Right lobe of liver (tissue), 4 donors: ENCODE results near the gene TEDC2.

Experiments used
- POLR2A ChIP-seq: fragments of 450-650 bp; IDR thresholded peaks from one replicate; pipeline ENCODE4 v1.6.1; 2017; ENCODE audit warnings: antibody characterized with exemption, mild to moderate bottlenecking
- TF ChIP-seq, protein P1 (sequence below), 4 donors: fragments of 200-600 bp in 3 of 4; fragments of 450-650 bp in 1 of 4; IDR thresholded peaks; one replicate each; pipeline versions ENCODE4 v1.5.1 to v1.8.0; 2016 to 2022; ENCODE audit warnings: antibody characterized with exemption in 4 of 4, mild to moderate bottlenecking in 2 of 4
- donor health status: DM: no; HTN: no; CAD: no.
- donor health status: DM: no; HTN: no; CAD: no.
- donor health status: DM: no; HTN: yes; CAD: no.

GRCh38 chr16:2476345-2476720 lies 16.4 kb downstream of the TEDC2 start:
- TF ChIP-seq, protein P1, sequence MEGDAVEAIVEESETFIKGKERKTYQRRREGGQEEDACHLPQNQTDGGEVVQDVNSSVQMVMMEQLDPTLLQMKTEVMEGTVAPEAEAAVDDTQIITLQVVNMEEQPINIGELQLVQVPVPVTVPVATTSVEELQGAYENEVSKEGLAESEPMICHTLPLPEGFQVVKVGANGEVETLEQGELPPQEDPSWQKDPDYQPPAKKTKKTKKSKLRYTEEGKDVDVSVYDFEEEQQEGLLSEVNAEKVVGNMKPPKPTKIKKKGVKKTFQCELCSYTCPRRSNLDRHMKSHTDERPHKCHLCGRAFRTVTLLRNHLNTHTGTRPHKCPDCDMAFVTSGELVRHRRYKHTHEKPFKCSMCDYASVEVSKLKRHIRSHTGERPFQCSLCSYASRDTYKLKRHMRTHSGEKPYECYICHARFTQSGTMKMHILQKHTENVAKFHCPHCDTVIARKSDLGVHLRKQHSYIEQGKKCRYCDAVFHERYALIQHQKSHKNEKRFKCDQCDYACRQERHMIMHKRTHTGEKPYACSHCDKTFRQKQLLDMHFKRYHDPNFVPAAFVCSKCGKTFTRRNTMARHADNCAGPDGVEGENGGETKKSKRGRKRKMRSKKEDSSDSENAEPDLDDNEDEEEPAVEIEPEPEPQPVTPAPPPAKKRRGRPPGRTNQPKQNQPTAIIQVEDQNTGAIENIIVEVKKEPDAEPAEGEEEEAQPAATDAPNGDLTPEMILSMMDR (IDR thresholded peaks at IDR 0.05): no peak
- no peak for TF ChIP-seq POLR2A
